NCI-H2107 treated with DMSO at 0.1 percent for 48 hours (cell line): ENCODE data around the gene STAC2.
A peak's percentile ranks its signal among the peaks of the same experiment; 100 is the strongest.

Source experiments
- DNase-seq: peaks from one replicate; lab custom pipeline; 2025; ENCODE audit not compliant: unreplicated experiment; lab: John Stamatoyannopoulos, UW

STAC2 gene

DNA sequence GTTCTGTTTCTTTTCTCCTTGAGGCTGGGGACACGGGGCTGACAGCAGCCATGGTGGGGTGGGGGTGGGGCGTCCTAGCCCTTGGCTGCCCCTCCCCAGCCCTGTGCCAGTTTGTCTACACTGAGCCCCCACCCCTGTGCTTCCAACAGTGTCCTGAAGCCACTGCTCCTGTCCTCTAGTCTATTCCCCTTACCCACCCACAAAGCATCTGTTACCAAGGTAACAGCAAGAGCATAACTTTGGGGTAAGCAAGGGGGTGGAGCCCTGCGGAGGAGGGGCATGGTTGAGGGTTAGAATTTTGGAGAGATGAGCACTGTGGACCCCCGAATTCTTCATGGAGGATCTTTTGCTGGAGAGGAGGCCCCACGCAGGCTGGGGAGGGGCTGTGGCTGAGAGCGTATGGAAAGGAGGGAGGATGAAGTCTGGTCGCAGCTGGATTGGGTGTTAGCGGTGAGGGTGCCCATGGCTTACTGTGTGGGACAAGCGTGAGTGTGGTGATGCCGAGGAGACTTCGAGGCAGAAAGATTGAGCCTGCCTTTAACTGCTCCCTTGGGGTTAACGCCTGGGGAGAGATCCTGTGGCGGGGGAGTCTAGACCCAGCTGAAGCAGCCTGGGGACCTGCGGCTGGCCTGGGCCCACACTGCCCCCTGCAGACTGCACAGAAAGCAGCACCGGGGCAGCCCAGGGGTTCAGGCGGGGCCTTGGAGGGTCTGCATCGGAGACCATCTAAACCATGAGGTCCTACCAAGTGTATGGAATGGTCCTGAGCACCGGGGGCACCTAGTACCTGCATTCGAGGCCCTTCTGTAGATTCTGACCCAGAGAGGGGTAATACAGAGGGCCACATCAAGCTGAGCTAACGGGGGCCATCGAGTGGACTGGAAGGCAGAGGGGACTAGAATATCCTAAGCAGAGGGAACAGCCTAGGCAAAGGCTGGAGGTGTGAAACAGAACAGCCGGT lies 6.1 kb upstream of the STAC2 start:
- DNase-seq, result peak; percentile 61

- DNase-seq, result no peak
Measured at GRCh38 chr17:39231091-39231561, 5.4 kb upstream of the STAC2 start.

DNA sequence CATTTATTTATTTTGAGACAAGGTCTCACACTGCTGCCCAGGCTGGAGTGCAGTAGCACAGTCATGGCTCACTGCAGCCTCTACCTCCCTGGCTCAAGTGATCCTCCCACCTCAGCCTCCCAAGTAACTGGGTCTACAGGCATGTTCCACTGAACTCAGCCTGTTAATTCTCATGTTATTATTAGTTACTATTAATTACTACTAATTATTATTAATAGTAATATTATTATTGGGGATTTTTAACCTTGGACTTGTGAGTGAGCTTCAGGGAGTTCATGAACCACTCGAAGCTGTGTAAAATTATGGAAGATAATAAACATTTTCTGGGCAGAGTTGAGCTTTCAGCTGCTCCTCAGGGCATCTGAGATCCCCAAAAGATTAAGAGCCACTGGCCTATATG lies 4.6 kb upstream of the STAC2 start:
- DNase-seq, result no peak

- DNase-seq, result no peak
Measured at GRCh38 chr17:39229274-39229913, 3.6 kb upstream of the STAC2 start.

DNA sequence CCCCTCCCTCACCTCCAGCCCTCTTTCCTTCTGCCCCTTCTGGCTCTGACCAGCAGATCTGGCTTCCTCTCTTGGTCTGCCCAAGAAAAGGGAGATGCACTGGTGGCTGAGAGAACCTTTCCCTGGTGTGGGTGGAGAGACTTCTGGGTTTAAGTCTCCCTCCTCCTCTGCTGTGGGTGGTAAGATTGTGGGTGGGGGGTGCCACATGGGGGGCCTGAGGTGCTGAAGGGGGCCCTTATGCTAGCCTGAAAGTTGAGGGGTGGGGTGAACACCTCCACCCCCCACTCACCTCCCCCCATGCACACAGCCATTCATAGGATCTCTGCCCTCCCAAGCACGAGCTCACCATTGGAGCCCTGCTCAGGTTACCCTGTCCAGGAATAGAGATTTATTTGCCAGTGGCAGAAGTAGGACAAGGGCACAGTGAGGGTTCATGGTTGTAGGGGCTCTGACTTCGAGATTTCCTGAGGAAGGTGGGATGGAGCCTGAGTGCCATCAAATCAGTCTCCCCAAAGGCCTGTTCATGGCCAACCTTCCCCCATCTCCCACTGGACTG lies 1.7 kb upstream of the STAC2 start:
- no peak for DNase-seq

DNA sequence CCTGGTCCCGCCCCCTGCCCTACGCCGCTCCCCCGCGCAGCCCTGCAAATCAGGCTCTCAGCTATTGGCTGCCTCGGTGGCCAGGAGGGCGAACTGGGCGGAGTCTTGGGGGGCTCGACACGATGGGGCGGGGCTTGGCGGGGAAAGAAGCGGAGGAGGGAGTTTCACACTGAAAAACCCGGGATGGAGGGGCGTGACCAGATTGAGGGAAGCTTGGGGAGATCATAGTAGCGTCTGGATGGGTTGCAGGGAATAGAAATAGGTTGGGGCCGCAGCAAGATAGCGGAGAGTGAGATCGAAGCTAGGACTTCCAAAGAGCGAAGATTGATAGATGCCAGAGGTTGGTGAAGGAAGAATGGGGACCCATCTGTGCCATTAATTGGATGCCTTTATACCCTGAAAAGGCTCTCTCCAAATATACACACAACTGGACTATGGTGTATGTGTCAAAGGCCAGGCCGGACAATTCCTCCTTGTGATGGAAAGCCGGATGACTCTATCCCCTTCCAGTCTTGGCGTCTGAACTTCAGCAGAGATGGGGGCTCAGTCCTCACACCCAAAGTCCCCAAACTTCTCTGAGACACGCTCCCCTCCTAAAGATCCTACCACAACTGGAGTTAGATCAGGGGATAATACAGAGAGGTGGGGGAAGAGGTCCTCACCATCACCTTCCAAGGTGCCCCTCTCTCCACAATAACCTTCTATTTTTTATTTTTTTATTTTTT lies 376 bp upstream of the STAC2 start:
- DNase-seq, result peak; percentile 8

GRCh38 chr17:39224778-39225307 lies 902 bp downstream of the STAC2 start:
- DNase-seq, result no peak

DNA sequence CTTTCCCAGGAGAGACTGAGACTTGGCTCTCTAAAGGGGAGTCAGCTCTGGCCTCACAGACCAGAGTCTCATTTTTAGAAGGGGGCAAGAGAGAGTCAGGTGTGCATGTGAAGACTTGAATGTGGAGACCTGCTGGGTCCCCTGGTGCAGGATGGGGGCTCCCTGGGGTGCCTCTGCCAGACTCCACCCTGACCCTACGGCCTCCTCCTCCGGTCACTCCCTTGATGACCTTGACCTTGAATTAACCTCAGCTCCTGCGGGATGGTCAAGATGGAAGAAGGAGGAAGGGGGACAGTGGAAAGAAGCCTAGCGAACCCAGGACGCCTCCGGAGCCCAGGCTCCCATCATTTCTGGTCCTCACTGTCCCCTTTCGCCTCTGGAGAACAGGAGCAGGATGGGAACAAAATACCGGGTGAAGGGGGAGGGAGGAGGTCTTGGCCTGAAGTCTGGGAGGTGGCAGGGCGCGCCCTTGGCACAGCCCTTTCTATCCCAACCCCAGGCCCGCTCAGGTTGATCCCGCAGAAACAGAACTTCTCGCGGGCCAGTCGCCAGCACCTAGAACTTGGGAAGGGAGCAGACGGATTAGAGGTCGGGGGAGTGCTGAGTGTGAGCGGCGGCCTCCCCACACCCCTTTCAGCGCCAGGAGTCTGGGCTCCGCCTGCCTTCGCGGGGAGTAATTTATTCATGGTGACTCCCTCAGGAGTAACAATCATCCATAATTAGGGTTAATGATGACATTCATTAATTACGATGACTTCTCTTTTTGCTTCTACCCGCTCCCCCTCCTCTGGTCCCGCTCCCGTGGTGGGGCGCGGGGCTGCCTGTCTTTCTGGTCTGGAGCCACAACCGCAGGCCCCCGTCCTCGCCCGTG lies 1.6 kb downstream of the STAC2 start:
- DNase-seq, result no peak

GRCh38 chr17:39222866-39223834 lies 2.6 kb downstream of the STAC2 start:
- DNase-seq, result no peak

- no peak for DNase-seq
Measured at GRCh38 chr17:39222151-39222550, 3.6 kb downstream of the STAC2 start.

GRCh38 chr17:39221572-39221971 lies 4.2 kb downstream of the STAC2 start:
- no peak for DNase-seq

- DNase-seq, result no peak
Measured at GRCh38 chr17:39219647-39220154, 6.0 kb downstream of the STAC2 start.

DNA sequence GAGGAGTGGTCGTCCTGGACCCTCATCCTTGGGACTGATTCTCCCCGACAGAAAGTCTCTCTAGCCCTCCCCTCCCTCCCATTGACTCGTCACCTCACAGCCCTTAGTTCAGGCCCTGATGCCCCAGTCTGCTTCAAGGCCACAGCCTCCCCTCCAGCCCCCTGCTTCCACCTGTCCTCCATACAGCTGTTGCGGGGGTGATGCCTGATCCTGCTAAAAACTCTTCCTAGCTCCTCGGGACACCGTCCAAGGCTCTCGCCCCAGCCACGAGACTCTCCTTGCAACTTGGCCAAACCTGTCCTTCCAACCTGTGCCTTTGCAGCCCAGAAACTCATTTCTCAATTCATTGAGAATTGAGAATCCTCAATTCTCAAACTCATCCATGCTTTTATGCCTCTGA lies 6.8 kb downstream of the STAC2 start:
- DNase-seq, result no peak

DNA sequence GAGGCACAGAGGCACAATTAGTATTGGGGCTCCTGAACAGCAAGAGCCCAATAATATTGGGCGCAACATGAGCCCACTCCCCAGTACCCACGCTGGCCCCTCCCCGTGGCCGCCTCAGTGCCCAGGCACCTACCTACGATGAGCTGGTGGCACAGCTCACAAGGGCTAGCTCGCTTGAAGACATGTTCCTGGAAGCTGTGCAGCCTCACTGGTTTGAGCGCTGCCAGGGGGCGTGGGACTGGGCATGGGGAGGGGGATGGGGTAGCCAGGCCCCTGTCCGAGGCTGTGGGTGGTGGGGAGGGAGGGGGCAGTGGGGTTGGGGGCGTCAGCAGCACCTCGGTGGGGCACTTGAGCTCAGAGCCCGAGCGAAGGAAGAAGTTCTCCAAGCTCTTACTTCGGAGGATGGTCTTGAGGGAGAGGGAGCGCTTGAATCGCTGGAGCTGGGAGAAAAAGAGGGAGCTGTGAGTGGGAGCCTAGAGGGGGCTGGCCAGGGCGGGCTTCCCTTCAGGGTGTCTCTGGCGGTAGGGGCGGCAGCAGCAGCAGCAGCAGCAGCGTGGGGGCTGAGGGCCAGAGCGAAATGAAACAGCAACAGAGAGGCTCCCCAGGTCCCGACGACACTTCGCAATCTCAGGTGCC lies 7.9 kb downstream of the STAC2 start:
- no peak for DNase-seq

DNA sequence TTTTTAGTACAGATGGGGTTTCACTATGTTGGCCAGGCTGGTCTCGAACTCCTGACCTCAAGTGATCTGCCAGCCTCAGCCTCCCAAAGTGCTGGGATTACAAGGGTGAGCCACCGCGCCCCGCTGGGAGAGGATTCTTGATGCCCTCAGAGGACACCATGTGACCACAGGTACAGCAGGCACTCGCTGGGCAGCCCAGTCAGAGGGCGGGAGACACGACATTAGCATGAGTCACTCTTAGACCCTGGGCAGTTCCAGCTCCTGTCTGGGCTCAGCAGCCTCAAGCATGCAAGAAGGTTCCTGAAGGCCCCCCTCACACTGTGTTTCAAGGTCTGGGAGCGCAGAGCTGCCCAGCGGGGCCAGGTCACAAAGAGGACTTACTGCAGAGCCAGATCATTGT lies 11.9 kb downstream of the STAC2 start:
- DNase-seq, result no peak

- peak; percentile 23 for DNase-seq
Measured at GRCh38 chr17:39212841-39213480, 12.8 kb downstream of the STAC2 start.

GRCh38 chr17:39212195-39212810 lies 13.4 kb downstream of the STAC2 start:
- no peak for DNase-seq
